GM21515 (cell line): Measurements from ENCODE around the gene USP4.
A peak's percentile ranks its signal among the peaks of the same experiment; 100 is the strongest.
"Not testable (repeated sequence)": the region's sequence is repeated elsewhere in the genome, so short reads cannot be mapped to it uniquely, and the experiment has no call there.

Source experiments
- ATAC-seq: cut with Tn5 transposase; IDR thresholded peaks from one replicate; pipeline ENCODE4 v1.9.1; 2021; ENCODE audit not compliant: unreplicated experiment

Gene USP4

GRCh38 chr3:49351521-49352011, 11.7 kb upstream of the USP4 start:
- ATAC-seq: no peak

GRCh38 chr3:49349348-49350114, 9.7 kb upstream of the USP4 start:
- ATAC-seq: no peak

GRCh38 chr3:49348361-49348760, 8.5 kb upstream of the USP4 start:
- ATAC-seq: not testable (repeated sequence)

GRCh38 chr3:49346797-49347251, 7.0 kb upstream of the USP4 start:
- no peak for ATAC-seq

- ATAC-seq: no peak
These were observed 3.3 kb upstream of the USP4 start for GRCh38 chr3:49343163-49343562.

- no peak for ATAC-seq
These were observed 2.1 kb upstream of the USP4 start for GRCh38 chr3:49341996-49342395.

GRCh38 chr3:49339581-49339940, 292 bp downstream of the USP4 start:
- peak; percentile 18 for ATAC-seq

GRCh38 chr3:49333916-49334633, 5.8 kb downstream of the USP4 start:
- ATAC-seq: no peak

- no peak for ATAC-seq
These were observed 6.8 kb downstream of the USP4 start for GRCh38 chr3:49333091-49333490.

GRCh38 chr3:49329186-49329585, 10.7 kb downstream of the USP4 start:
- ATAC-seq: no peak

GRCh38 chr3:49328350-49328749, 11.5 kb downstream of the USP4 start:
- ATAC-seq: not testable (repeated sequence)

GRCh38 chr3:49327485-49327884, 12.4 kb downstream of the USP4 start:
- ATAC-seq: no peak

- no peak for ATAC-seq
These were observed 15.1 kb downstream of the USP4 start for GRCh38 chr3:49324768-49325167.

GRCh38 chr3:49316696-49317457, 23.0 kb downstream of the USP4 start:
- no peak for ATAC-seq

GRCh38 chr3:49313896-49314688, 25.8 kb downstream of the USP4 start:
- ATAC-seq: no peak

GRCh38 chr3:49311283-49311682, 28.6 kb downstream of the USP4 start:
- no peak for ATAC-seq

GRCh38 chr3:49310677-49311076, 29.2 kb downstream of the USP4 start:
- no peak for ATAC-seq

GRCh38 chr3:49305608-49306007, 34.2 kb downstream of the USP4 start:
- ATAC-seq: no peak

- no peak for ATAC-seq
These were observed 37.2 kb downstream of the USP4 start for GRCh38 chr3:49302613-49303012.

GRCh38 chr3:49300595-49300994, 39.3 kb downstream of the USP4 start:
- no peak for ATAC-seq

GRCh38 chr3:49298511-49298910, 41.3 kb downstream of the USP4 start:
- ATAC-seq: no peak
